ENCODE results near the gene DONSON.

The DONSON gene

DNA sequence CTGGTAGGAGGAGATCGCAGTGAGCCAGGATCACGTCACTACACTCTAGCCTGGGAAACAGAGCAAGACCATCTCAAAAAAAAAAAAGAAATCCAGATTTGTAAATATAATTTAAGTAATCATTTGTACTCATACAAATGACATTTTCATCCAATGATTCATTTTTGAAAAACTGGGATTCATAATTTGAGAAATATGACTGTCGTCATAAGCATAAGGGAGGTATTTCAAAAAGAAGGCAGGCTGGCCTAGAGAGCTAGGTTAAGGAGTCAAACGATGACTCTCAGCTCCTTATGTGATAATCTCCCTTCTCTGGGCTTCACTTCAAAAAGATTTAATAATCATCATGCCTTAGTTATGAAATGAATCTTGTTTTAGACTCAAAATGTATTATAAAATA, 48.9 kb downstream of the DONSON start:
- Histone ChIP-seq H3K27me3 (replicated peaks; ENCODE audit: control insufficient read depth, insufficient read depth, low read length) (no peaks in the 10 kb centered on the region), H3K36me3 (ENCODE audit: control insufficient read depth, insufficient read depth, low read length, severe bottlenecking) (peaks cover 43% of the 10 kb centered on the region), H3K9ac (ENCODE audit: low read length) (peak overlapping the region; percentile 19), H3K4me1 (ENCODE audit: control insufficient read depth, insufficient read depth, low read length) (peaks cover 15% of the 10 kb centered on the region), H3K9me3 (ENCODE audit: control insufficient read depth, low read length) (no peaks in the 10 kb centered on the region), H3K4me3 (ENCODE audit: low read length) (peak overlapping the region; percentile 96)
- no peak for DNase-seq (ENCODE audit: low read depth)

DNA sequence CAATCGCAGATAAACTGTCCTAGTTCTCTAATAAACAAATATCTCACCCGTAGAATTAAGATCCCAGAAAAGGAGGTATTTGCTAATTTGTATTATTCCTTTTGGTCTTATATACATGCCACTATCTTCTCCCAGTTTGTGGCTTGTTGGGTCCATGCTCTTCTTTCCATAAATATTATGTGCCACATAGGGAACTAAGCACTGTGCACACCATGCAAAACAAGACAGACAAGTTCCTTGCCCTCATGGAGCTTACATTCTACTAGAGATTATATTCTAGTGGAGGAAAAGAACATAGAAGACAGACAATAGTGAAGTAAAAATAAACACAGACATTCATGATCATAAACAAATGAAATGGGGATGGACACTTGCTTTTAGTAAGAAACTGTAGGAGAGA, 51.3 kb downstream of the DONSON start:
- peaks cover 65% of the 10 kb centered on the region for H3K36me3 ChIP-seq (ENCODE audit: control insufficient read depth, insufficient read depth, low read length, severe bottlenecking)
- no peaks in the 10 kb centered on the region for H3K9me3 ChIP-seq (ENCODE audit: control insufficient read depth, low read length)
- DNase-seq (ENCODE audit: low read depth): no peak
- H3K27me3 ChIP-seq (replicated peaks; ENCODE audit: control insufficient read depth, insufficient read depth, low read length): no peaks in the 10 kb centered on the region
- H3K4me1 ChIP-seq (ENCODE audit: control insufficient read depth, insufficient read depth, low read length): peaks cover 15% of the 10 kb centered on the region
- no peak overlapping the region for H3K9ac ChIP-seq (ENCODE audit: low read length)
- no peak overlapping the region for H3K4me3 ChIP-seq (ENCODE audit: low read length)

DNA sequence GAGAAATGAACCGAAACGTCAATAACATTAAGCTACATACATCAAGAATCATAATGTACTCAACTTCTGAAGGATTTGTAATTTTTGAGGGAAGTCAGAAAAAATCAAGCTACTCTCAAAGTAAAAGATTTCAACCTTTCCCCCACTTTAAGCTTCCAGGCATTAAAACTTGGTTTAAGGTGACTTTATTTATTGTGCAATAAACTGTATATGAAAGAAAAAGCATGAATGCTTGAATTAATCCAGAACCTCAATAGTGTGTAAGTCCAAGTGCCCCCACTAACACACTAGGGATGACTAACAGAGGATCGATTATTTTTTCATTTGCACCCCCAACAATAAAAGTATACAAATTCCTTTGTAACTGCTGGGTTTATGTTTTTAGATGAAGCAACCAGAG, 57.5 kb downstream of the DONSON start:
- no peaks in the 10 kb centered on the region for H3K9me3 ChIP-seq (ENCODE audit: control insufficient read depth, low read length)
- H3K36me3 ChIP-seq (ENCODE audit: control insufficient read depth, insufficient read depth, low read length, severe bottlenecking): peaks cover 92% of the 10 kb centered on the region
- H3K9ac ChIP-seq (ENCODE audit: low read length): no peak overlapping the region
- no peak overlapping the region for H3K4me3 ChIP-seq (ENCODE audit: low read length)
- peaks cover 4% of the 10 kb centered on the region for H3K4me1 ChIP-seq (ENCODE audit: control insufficient read depth, insufficient read depth, low read length)
- no peak for DNase-seq (ENCODE audit: low read depth)
- no peaks in the 10 kb centered on the region for H3K27me3 ChIP-seq (replicated peaks; ENCODE audit: control insufficient read depth, insufficient read depth, low read length)
